Measurements from ENCODE around the gene LACTB. TPM values are rescaled to one million over a fixed set of nuclear protein-coding genes. Genes with fewer than 3 reads are reported as not detected.

The LACTB gene
- total and polyA plus RNA-seq, 10 of the 15 experiments (the other 5 are each of a cell fraction or from before 2014, with no cell fraction given) = 5.0 to 35.3 (median 16.6) TPM

DNA sequence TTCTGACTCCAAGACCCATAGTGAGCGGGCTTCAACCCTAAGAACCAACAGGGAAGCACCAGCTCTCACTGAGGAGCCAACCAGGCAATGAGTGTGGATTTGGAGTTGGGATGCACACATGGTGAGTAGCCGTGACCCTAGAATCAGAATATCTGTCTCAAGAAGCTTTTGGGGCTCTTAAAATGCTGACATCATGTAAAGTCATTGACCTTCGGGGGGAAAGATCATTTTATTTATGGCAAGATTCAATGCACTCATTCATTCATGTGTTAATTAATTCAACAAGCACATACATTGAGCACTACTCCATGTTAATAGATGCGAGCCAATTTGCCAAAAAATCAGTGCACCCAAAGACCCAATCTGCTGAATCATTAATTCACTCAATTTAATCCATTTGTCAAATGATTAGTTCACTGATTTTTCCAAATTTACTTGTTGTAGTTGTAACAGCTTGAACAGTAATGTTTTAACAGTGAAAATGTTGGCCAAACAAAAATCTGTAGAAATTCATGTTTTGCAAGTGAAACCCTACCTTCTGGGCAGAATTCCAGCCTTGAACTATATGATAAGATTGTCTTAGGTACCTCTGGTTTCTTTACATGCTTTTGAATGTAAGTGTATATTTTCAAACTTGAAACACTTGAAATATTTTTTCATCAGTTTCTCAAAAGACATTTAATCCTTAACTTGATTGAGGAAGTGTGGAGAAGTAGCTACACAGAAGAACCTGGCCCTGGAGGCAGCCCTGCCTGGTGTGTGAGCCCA is 29.8 kb upstream of the LACTB start (continued):
- TF ChIP-seq BCLAF1 (IDR thresholded peaks at IDR 0.05) (no peak), WRNIP1 (IDR thresholded peaks at IDR 0.05; ENCODE audit: borderline replicate concordance, low read depth, low read length) (no peak), IKZF2 (IDR thresholded peaks at IDR 0.05) (no peak), SREBF1 (IDR thresholded peaks at IDR 0.05; ENCODE audit: low read length) (no peak), ETV6 (conservative IDR thresholded peaks at IDR 0.05 in 1 of 2, IDR thresholded peaks at IDR 0.05 in 1 of 2; ENCODE audit: borderline replicate concordance in 1 of 2, low read depth in 1 of 2) (no peak), HSF1 (IDR thresholded peaks at IDR 0.05; ENCODE audit: low read depth, low read length) (no peak), MYB (IDR thresholded peaks at IDR 0.05; ENCODE audit: borderline replicate concordance, low read depth, low read length) (no peak), EED (IDR thresholded peaks at IDR 0.05; ENCODE audit: low read depth) (no peak)
- TF ChIP-seq, protein P1, sequence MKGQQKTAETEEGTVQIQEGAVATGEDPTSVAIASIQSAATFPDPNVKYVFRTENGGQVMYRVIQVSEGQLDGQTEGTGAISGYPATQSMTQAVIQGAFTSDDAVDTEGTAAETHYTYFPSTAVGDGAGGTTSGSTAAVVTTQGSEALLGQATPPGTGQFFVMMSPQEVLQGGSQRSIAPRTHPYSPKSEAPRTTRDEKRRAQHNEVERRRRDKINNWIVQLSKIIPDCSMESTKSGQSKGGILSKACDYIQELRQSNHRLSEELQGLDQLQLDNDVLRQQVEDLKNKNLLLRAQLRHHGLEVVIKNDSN (IDR thresholded peaks at IDR 0.05; ENCODE audit: borderline replicate concordance, extremely low read length, insufficient read depth, low read depth, low read length) = no peak
